Measurements from ENCODE around the gene GALNT1.

The GALNT1 gene

DNA sequence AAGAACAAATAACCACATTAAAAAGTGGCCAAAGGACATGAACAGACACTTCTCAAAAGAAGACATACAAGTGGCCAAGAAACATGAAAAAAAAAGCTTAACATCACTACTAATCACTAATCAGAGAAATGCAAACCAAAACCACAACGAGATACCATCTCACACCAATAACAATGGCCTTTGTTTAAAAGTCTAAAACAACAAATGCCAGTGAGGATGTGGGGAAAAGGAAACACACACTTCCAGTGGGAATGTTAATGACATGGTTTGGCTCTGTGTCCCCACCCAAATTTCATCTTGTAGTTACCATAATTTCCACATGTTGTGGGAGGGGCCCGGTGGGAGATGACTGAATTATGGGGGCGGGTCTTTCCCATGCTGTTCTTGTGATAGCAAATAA lies 147.1 kb downstream of the GALNT1 start:
- no peak for DNase-seq

DNA sequence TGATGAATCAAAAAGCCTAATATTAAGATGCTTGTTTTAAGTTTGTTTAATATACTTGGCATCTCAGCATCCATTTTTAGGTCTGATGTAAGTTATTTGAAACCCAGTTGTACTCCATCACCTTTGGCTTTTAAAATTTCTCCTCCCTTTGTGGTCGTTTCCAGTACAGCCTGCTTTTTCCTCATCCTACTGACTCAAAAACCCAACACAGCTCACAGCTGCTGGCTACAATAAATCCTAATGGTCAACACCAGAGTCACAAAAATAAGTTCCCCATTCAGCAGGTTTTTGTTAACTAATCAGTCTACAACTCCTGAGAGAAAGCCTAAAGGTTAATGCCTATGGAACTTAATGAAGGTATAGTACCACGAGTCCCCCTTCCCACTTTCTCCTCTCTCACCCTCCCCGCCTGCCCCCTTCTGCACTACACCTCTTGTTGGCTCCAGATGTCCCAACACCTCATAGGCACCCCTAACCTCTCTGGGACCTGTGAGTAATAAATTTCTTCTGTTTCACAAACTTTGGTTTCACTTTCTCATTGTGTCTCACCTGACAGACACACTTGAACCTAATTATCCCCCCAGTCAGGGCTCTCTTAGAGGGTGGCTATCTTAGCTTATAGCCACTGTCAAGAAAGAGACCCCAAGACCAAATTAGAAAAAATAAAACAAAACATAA lies 148.6 kb downstream of the GALNT1 start:
- DNase-seq = no peak

DNA sequence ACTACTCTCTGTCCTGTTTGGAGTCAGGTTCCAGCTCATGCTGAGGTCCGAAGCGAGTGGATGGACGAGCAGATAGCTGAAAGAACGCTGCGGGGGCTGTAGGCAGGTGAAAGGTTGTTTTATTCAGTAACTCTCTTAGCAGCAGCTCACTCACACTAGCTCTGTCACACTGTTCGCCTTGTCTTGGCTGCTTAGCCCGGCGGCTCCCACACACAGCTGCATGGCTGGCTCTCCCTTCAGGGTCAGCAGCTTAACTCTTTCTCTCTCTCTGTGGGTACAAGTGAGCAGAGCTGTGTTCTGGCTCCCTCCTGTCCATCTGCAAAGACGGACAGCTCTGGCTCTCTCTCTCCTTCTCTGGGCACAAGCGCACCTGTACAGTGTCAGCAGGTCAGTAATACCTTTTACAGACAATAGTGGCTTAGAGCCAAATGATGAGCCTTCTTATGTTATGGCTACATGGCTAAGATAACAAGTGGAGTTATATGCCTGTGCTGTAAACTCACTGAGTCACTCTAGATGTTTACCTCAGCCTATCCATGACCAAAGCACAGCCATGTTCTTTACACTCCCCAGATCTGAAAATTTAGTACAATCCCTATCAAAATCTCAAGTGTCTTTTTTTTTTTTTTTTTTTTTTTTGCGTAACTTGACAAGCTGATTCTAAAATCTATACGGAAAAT lies 149.3 kb downstream of the GALNT1 start:
- DNase-seq = no peak

DNA sequence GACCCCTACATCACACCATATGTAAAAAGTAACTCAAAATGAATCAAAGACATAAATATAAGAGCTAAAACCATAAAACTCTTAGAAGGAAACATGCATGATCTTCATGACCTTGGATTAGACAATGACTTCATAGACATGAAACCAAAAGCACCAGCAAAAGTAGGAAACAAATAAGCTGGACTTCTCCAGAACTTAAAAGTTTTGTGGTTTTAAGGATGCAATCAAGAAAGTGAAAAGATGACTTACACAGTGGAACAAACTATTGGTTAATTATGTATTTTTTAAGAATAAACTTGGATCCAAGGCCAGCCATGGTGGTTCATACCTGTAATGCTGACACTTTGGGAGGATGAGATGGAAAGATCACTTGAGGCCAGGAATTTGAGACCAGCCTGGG lies 150.2 kb downstream of the GALNT1 start:
- no peak for DNase-seq

DNA sequence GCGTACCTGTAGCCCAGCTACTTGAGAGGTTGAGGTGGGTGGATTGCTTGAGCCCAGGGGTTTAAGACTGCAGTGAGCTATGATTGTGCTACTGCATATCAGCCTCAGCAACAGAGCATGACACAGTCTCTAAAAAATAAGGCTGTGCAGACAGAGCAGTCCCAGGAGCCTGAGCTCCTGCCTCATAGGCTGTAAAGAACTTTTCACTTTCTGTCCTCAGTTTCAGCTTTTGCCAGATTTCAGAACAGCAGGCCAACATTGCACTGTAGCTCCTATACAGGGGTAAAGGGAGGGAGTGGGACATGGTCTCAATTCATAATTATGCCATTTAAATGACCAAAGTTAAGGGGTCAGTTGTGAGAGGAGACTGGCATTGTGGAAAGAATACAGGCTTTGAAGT lies 150.6 kb downstream of the GALNT1 start:
- no peak for DNase-seq

DNA sequence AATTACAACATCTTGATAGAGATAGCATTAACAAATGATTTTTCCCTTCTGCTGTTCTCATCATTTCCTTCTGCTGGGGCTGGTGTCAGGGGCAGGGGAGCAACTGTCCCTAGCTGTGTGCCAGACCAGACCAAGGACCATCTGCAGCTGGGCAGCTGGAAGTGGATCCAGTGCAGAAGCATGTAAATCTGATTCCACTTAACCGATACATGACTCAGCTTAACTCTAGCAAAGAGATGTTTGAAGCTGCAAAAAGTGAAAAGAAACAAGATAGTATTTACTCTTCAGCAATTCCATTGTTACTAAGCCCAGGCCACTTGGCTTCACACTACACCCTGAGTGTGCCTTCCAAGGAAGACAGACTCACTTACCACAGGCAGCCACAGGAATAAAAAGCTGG lies 151.1 kb downstream of the GALNT1 start:
- DNase-seq = no peak

DNA sequence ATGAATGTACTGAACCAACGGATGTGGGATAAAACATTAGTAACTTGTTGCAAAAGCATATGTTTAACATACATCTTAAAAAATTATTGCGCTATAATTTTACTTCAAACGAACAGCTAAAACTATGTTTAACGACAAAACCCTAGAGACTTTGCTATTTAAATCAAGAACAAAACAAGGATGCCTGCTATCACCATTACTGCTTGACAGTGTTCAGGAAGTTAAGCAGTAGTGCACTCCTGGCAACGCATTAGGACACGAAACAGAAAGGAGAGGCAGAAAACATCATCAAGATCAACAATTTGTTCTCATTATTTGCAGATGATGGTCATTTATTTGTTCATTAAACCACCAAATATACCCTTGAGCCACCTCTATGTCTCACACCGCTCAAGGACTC lies 151.9 kb downstream of the GALNT1 start:
- no peak for DNase-seq

DNA sequence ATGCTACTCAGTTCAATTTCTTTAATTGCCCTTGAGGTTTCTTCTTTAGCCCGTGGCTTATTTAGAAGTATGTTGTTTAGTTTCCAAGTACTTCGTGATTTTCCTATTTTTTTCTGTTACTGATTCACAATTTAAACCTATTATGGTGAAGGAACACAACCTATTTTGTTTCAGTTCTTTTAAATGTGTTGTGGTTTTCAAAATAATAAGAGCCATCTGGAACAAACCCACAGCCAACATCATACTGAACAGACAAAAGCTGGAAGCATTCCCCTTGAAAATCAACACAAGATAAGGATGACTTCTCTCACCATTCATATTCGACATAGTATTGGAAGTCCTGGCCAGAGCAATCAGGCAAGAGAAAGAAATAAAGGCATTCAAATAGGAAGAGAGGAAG lies 155.2 kb downstream of the GALNT1 start:
- no peak for DNase-seq

DNA sequence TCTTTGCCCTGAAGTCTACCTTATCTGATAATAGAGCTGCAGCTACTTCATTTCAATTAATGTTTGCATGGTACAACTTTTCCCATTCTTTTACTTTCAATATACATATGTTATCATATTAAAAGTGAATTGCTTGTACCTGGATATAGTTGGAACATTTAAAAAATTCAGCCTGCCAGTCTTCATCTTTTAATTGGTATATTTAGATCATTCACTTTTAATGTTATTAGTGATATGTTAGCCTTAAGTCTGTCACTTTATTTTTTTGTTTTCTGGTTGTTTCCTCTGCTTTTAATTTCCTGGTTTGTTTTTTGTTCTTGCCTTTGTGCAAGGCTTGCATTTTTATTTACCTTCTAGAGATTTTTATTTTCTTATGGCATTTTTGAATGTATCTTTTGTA lies 158.2 kb downstream of the GALNT1 start:
- no peak for DNase-seq

DNA sequence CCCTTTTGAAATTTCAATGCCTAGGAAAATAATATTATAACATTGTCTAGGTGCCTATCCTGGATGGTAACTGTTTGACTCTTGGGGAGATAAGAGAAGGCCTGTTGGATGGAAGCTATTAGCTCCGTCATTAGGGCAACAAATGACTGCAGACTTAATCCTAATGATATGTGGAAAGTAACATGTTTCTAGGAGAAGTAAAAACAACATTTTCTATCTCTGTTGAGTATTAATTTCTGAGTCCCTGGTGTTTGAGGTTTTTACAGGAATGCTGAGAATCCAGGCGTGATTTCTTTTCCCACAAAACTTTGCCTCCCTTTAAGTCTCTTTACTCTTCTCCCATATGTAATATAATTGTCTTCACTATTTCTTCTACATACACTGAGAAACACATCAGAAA lies 159.1 kb downstream of the GALNT1 start:
- DNase-seq = no peak

DNA sequence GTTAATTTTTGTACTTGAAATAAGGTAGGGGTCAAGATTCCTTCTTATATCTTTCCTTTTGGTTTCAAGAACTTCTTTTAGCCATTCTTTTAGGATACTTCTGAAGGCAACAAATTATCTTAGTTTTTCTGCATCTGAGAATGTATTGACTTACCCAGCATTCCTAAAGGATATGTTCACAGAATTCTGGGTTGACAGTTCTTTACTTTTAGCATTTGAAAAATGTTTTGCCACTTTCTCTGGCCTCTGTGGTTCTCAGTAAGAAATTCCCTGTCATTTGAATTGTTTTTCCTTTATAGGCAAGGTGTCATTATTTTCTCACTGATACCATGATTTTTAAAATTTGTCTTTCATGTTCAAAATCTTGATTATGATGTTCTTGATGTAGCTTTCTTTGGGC lies 162.4 kb downstream of the GALNT1 start:
- DNase-seq = no peak

DNA sequence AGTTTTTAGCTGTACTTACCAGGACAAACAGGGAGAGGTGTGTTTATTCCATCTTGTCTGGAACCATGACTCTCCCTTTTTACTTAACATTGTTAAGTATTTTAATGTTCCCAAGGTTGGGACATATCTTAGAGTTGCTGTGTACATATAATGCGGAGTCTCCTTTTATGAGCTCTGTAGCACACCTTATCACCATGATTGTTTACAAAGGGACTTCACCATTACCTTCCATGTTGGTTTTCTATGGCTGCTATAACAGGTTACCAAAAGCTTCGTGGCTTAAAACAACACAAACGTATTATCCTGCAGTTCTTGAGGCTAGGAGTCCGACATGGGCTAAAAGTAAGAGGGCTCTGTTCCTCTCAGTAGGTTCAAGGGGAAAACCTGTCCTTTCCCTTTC lies 164.3 kb downstream of the GALNT1 start:
- DNase-seq = no peak

DNA sequence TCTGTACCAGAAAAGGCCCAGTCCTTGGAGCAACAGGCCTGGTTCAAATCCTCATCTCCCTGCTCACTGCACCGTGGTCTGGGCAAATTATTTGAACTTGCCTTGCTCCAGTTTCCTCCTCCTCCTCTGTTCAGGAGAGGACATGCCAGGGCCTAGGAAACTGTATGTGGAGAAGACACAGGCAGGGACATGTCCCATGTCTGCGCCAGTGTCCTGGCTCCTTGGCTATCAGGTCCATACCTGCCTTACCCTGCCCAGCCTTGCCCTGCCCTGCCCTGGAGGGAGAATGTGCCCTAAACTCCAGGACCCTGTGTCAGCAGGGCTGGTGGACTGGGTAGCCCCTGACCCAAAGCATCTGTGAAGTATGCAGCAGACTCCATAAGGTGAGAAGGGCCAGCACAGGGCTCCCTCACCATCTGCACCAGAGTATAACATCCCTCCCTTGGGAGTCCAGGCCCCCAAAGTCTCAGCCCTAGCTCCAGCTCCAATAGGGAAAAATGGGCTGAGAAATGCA lies 165.3 kb downstream of the GALNT1 start:
- no peak for DNase-seq

DNA sequence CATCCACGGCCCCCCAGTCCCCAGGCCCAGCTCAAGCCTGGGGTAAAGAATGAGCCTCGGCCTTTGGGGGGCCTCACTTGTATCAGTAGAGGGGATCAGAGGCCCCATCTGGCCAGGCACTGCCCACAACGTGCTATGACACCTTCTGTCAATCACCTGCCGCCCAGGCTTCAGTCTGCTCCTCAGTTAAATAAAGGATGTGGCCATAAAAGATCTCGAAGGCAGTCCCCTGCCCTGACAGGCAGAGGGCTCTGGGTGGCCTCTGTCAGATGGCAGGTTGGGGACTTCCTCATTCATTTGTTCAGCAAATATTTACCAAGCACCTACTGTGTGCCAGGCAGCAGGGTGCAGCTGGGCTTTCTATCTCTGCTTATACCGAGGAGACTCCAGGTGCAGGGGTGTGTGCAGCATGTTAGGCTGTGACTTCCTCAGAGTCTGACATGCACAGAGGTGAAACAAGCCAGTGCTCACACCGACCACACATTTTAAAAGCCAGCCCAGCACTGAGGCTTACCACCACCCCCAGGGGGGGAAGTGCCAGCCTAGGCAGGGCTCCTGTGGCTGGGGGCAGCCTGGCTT lies 166.4 kb downstream of the GALNT1 start:
- no peak for DNase-seq

DNA sequence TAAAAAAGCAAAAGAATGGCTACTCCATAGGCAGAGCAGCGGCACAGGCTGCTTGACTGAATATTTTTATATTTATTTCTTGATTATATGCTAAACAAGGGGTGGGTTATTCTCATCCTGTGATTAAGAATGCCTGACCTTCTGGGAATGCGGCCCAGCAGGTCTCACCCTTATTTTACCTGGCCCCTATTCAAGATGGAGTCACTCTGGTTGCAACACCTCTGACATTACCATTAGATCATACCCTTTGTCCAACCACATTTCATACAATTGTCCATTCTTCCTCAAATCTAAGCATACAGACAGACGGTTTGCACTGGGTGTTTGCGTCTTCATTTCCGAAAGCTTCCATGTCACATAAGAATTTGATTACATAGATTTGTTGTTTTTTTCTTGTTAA lies 168.2 kb downstream of the GALNT1 start:
- DNase-seq = no peak

DNA sequence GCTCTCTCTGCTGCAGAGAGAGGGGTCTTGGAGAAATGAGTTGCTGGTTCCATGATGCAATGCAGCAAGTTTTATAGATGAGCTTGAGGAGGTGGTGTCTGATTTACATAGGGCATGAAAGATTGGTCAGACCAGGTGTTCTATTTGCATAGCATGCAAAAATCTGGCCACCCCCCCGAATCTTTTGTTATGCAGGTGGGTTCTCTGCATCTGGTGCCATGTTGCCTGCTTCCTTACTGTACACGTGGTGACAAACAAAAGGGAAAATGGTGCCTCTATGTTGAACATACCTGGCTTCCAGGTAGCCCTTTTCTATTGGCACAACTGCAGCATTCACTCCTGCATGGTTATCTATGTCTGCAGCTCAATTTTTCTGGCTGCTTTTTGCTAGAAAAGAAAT lies 169.4 kb downstream of the GALNT1 start:
- no peak for DNase-seq

DNA sequence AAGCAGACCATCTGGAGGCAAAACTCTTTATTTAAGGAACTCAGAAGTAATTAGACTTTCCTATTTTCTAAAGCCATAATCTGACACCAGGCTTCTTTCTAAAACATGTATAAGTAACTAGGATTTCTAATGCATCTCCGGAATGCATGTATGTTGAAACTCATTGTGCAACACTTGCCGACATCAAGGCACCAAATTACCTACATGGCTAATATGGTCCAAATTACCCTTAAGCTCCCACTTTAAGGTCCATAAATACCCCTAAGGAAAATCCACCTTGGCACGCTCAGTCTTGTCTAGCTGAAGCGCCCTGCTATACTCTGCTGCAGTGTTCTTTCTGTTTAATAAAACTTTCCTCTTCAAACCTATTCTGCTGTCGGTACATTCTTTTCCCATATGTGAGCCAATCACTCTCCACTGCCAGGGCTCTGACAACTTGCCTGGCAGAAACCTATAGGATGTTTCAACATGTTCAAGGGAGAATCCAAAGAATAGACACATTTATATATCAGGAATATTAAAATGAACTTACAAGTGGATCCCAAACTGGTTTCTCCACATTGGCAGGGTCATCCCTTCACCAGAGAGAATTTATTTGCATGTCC lies 171.9 kb downstream of the GALNT1 start:
- no peak for DNase-seq

DNA sequence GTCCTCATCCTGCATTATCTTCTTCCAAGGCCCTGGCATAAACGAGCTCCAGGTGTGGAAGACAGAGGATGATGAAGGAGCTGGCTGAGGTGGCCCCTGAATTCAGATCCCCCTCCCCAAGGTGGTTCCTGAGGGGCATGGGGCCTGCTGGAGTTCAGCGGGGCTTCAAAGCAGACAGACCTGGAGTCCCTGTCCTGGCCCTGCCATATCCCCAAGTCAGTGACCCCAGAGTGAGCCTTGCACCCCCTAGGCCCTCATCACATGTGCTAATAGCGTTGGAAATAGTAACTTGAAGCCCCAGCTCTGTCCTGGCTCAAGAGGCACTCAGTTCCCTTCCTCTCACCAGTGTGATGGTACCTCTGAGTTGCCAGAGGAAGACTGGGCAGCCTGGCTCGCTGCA lies 172.9 kb downstream of the GALNT1 start:
- DNase-seq = no peak

DNA sequence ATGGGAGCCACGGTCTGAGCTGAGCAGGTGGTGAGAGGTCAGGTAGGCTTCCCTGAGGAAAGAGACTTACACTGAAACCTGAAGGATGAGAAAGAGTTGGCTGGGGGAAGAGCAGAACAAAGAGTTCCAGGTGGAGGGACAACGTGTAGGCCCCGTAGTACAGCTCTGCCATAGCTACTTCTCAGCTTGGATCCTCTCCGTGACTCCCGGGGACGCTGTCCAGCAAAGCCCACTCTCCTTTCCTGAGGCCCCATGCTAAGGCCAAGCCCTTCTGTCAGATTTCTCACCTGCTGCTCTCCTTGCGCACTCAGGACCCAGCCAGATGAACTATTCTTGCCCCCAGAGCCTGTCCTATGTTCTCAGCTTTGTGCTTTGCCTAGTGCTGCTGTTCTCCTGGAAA lies 173.8 kb downstream of the GALNT1 start:
- DNase-seq = no peak

DNA sequence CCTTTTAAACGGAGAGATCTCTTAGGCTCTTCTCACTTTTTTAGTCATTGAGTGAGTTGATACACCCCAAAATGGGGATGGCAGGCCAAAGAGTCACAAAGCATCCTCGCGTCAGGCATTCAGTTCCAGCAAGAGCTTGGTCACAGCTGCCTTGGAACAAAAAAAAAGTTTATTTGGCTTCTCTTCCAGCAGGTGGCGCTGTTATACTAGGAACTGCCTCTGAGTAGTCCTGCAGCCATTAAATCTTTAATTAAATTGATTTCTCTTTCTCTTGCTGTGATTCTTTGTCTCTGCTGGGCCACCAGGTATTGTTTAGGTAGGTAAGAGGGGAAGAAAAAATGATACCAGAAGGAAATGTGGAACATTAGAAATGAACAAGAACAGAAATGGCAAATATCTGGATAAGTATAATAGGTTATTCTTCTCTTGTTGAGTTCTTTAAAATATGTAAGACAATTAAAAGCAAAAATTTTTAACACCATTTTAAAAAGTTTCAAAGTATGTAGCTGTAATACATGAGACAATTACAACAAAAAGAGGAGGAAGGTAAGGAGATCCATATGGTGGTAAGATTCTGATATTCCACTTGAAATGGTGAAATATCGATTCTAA lies 175.1 kb downstream of the GALNT1 start:
- DNase-seq = peak; percentile 25 to 48

Data from activated T-cell treated with anti-CD3 and anti-CD28 coated beads, Interleukin-2, amount 50 U/mL, for 48 hours (primary cell).